ENCODE data around the gene ADGRG4.

The ADGRG4 gene

DNA sequence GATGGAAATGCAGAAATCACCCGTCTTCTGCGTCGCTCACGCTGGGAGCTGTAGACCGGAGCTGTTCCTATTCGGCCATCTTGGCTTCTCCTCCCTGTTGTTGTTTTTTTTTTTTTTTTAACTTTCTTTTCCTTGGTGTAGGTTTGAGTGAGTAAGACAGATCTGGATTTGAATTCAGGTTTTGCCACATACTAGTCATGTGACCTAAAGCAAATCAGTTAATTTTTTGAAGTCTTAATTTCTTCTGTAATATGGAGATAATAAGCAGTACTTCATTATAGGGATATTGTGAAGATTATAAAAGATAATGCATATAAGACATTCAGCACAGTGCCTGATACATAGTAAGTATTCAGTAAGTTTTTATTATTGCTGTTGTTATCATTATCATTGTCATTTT lies 145.4 kb downstream of the ADGRG4 start:
- TF ChIP-seq ZFX (IDR thresholded peaks at IDR 0.05; ENCODE audit: borderline replicate concordance) = no peak
- TF ChIP-seq CTCF (IDR thresholded peaks at IDR 0.05) = no peak
- no peak overlapping the region for H3K27ac ChIP-seq

DNA sequence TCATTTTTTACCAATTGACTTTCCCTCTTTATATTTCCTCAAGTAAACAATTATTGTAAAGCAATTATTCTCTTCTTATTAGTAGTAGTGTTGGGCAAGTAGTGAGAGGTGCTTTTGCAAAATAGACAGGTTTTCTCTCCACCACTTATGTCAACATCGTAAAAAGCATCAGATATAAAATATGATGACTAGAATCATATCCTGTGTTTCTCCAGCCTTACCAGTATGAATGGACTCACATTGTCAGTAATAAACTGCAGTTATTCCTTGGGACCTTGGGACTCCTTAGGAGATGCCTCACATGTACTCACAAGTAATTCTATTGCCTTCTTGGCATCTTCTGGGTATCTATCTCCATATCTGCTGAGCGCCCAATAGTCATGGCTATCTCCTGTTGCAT lies 146.5 kb downstream of the ADGRG4 start:
- TF ChIP-seq ZFX (IDR thresholded peaks at IDR 0.05; ENCODE audit: borderline replicate concordance) = no peak
- no peak for TF ChIP-seq CTCF (IDR thresholded peaks at IDR 0.05)

DNA sequence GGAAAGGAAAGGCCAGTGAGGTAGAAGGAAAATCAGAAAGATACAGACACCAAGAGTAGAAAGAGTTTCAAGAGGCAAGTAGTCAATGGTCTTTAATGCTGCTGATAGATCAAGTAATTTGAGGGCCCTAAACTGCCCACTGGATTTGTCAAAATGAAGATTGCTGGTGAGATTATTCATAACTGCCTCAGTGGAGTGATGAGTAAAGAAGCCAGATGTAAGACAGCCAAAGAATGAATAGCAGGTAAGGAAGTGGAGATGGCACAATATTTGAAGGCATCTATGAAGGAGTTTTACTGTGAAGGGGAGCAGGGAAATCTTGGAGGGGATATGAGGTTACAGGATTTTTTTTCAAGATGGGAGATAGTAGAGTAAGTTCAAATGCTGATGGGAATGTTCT lies 147.2 kb downstream of the ADGRG4 start:
- TF ChIP-seq ZFX (IDR thresholded peaks at IDR 0.05; ENCODE audit: borderline replicate concordance) (no peak), CTCF (IDR thresholded peaks at IDR 0.05) (no peak)
- H3K27ac ChIP-seq = no peak overlapping the region

More for the DNA sequence above, 146.5 kb downstream of the ADGRG4 start:
- H3K27ac ChIP-seq = no peak overlapping the region

- no peak for TF ChIP-seq ZFX (IDR thresholded peaks at IDR 0.05; ENCODE audit: borderline replicate concordance)
- H3K27ac ChIP-seq = no peak overlapping the region
Measured at GRCh38 chrX:136450050-136450830, 149.5 kb downstream of the ADGRG4 start.

- TF ChIP-seq ZFX (IDR thresholded peaks at IDR 0.05; ENCODE audit: borderline replicate concordance) (no peak), CTCF (IDR thresholded peaks at IDR 0.05) (no peak)
- no peak overlapping the region for H3K27ac ChIP-seq
Measured at GRCh38 chrX:136452614-136453013, 151.9 kb downstream of the ADGRG4 start.

DNA sequence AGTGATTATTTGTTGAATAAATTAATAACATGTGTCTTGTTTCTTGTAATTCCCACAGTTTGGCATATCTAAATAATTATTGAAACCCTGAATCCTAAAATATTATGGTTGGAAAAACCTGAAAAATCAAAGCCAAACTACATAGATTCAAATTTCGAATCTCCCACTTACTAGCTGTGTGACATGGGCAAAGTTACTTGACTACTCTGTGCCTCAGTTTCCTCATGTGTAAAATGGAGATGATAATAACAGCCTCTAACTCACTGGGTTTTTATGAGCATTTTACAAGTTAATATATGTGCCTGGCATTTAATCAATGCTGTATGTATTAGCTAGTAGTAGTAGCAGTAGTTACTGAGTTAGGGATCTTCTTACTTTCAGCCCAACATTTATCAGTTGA lies 152.4 kb downstream of the ADGRG4 start:
- TF ChIP-seq CTCF (IDR thresholded peaks at IDR 0.05) (no peak), ZFX (IDR thresholded peaks at IDR 0.05; ENCODE audit: borderline replicate concordance) (no peak)
- no peak overlapping the region for H3K27ac ChIP-seq

DNA sequence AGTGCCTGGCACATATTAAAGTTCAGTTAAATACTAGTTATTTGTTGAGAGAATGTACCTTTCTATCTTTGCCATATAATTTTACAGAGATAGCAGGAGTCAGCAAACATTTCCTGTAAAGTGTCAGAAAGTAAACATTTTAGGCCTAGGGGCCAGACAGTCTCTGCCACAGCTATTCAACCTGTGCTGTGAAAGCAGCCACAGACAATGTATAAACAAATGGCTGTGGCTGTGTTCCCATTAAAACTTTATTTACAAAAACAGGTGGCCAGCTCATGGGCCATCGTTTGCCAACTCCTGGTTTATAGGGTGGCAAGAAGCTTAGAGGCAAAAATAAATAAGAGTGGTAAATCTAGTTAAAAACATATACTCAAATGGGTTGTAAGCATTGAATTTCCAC lies 153.0 kb downstream of the ADGRG4 start:
- TF ChIP-seq CTCF (IDR thresholded peaks at IDR 0.05) (no peak), ZFX (IDR thresholded peaks at IDR 0.05; ENCODE audit: borderline replicate concordance) (no peak)
- no peak overlapping the region for H3K27ac ChIP-seq

DNA sequence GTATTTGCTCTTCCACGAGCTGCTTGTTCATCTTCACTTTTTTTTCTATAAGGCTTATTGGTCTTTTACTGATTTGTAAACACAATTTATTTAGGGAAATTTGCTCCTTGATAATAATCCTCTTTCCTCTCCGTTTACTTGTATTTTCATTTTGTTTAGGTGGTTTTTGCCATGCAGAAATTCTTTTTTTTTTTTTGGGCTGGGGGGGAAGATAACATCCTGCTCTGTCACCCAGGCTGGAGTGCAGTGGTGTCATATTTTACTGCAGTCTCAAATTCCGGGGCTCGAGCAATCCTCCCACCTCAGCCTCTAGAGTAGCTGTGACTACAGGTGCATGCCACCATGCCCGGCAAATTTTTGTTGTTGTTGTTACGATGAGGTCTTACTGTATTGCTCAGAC lies 155.4 kb downstream of the ADGRG4 start:
- TF ChIP-seq ZFX (IDR thresholded peaks at IDR 0.05; ENCODE audit: borderline replicate concordance) = no peak
- TF ChIP-seq CTCF (IDR thresholded peaks at IDR 0.05) = no peak
- H3K27ac ChIP-seq = no peak overlapping the region

All from 22Rv1 (cell line).